Left ventricle myocardium inferior (tissue), 1 donor: ENCODE results near the gene SHISA7. TPM values are rescaled to one million over a fixed set of nuclear protein-coding genes. Genes with fewer than 3 reads are reported as not detected.

Experiments used
- DNase-seq: peaks from one replicate; pipeline ENCODE4 v3.0.0-alpha.2; 2020
- H3K27ac ChIP-seq: fragments of 200-600 bp; replicated peaks from 2 replicates; pipeline ENCODE4 v1.8.0; 2021
- H3K27me3 ChIP-seq: fragments of 200-600 bp; 2 replicates; pipeline ENCODE4 v1.8.0; 2021; ENCODE audit warnings: low read depth
- H3K36me3 ChIP-seq: fragments of 200-600 bp; 2 replicates; pipeline ENCODE4 v1.8.0; 2021
- H3K4me1 ChIP-seq: fragments of 200-600 bp; 2 replicates; pipeline ENCODE4 v1.8.0; 2021
- H3K4me3 ChIP-seq: fragments of 200-600 bp; 2 replicates; pipeline ENCODE4 v1.8.0; 2021; ENCODE audit warnings: mild to moderate bottlenecking, moderate library complexity
- H3K9me3 ChIP-seq: fragments of 200-600 bp; replicated peaks from 2 replicates; pipeline ENCODE4 v1.8.0; 2021
- intact Hi-C: fragments of 100-400 bp; cut with micrococcal nuclease; formaldehyde crosslinking; loops from one replicate; pipeline ENCODE4 v1.11.0; 2022
- total RNA-seq: library from RNA; stranded (reverse); fragmentation: NEBNext Ultra II Directional; extraction: Animal tissue kit (Norgen Biotek cat#: 25700); gene quantifications from one replicate; pipeline ENCODE4 v1.2.1, GENCODE V29; 2021
- TF ChIP-seq, protein P1 (sequence below): fragments of 200-600 bp; IDR thresholded peaks from 2 replicates; pipeline ENCODE4 v1.8.0; 2021; ENCODE audit warnings: antibody characterized with exemption, mild to moderate bottlenecking, borderline replicate concordance
- donor health status: DM: no; HTN: yes; CAD: no; lungs with severe emphysema.

The SHISA7 gene
- total RNA-seq, 1 donor from 2014 or later: not detected

DNA sequence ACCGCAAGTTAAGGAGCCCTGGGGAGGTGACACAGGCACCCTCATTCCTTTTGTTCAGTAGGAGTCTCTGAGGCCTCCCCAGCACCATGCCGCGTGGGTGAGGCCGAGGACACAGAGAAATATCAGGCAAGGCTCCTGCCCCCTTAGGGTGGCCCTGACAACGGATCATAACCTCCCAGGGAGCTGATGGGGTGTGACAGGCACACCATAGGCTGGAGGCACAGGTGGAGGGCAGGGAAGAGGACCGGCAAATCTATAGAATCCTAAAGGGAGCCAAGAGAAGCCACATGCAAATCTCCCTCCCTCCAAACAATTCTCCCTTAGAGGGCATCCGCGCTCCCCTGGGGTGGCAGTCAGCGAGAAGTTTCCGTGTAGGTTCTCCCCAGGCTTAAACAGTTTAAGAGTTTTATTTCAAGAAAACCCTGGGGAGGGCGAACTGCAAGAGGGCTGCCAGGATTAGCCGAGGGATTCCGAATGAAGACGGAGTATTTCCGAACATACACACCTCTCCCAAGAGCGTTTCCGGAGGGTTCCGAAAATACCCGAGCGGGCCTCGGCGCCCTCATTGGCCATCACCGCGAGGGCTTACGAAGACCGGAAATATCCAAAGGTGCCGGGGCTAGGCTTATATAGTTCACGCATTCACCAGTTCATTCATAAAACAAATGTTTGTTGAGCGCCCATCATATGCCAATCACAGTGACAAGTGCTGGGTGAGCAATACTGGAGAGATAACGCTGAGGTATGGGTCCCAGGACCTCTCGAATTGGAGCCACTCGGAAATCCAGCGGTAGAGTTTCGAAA, 58.0 kb downstream of the SHISA7 start:
- peak; percentile 97 for DNase-seq
- Histone ChIP-seq H3K36me3 (peaks cover 32% of the 10 kb centered on the region), H3K27ac (peak overlapping the region; percentile 95), H3K4me1 (peaks cover 59% of the 10 kb centered on the region), H3K9me3 (no peaks in the 10 kb centered on the region), H3K27me3 (no peaks in the 10 kb centered on the region), H3K4me3 (peak overlapping the region; percentile 85)
- TF ChIP-seq, protein P1, sequence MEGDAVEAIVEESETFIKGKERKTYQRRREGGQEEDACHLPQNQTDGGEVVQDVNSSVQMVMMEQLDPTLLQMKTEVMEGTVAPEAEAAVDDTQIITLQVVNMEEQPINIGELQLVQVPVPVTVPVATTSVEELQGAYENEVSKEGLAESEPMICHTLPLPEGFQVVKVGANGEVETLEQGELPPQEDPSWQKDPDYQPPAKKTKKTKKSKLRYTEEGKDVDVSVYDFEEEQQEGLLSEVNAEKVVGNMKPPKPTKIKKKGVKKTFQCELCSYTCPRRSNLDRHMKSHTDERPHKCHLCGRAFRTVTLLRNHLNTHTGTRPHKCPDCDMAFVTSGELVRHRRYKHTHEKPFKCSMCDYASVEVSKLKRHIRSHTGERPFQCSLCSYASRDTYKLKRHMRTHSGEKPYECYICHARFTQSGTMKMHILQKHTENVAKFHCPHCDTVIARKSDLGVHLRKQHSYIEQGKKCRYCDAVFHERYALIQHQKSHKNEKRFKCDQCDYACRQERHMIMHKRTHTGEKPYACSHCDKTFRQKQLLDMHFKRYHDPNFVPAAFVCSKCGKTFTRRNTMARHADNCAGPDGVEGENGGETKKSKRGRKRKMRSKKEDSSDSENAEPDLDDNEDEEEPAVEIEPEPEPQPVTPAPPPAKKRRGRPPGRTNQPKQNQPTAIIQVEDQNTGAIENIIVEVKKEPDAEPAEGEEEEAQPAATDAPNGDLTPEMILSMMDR: no peak
- intact Hi-C loops: no loop called here

DNA sequence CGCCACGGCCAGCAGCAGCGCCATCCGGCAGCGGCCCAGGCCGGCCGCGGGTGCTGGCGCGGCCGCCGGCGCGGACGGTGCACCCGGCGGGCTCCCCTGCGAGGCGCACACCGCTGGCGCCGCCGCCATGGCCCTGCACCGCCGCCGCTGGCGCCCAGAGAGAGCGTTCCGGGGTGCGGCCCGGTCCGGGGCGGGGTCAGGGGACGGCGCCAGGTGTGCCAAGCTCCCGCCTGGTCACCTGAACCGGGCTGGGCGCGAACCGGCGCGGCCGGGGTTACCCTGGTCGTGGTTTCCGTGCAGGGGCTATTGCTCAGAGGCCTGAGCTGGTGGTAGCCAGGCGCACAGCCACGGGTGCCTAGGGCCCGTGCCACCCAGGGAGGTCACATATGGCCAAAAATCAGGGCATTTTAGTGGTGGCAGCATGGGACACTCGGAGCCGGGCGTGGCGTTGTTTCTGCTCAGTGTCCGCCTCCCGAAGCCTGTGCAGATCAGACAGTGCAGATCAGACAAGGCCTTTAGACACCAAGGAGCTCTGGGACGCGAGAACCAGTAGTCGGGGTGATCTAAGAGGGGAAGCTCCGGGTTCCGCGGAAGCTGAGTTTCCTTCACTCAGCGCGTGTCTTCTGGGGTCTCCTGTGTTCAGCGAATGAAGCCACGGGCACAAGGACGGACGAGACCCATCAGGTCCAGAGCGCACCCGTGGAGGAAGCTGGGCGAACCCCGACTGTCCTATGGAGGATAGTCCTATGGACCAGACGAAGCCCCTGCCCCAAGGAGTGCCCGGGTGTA, 58.8 kb downstream of the SHISA7 start, which contains the start of gene TMEM238:
TMEM238 (minus strand) TSS at position 162 of the 789 bp plus-strand sequence; CDS start at position 129, 33 bp downstream.
- intact Hi-C loops: no loop called here
- H3K4me3 ChIP-seq: peak within 1 kb of the TSS; percentile 85
- H3K36me3 ChIP-seq: peaks cover 24% of the 10 kb centered on the region
- H3K9me3 ChIP-seq: no peaks in the 10 kb centered on the region
- TF ChIP-seq, protein P1: no peak
- H3K27me3 ChIP-seq: no peaks in the 10 kb centered on the region
- peak; percentile 29 for DNase-seq
- H3K4me1 ChIP-seq: peaks cover 53% of the 10 kb centered on the region
- peak within 1 kb of the TSS; percentile 95 for H3K27ac ChIP-seq

DNA sequence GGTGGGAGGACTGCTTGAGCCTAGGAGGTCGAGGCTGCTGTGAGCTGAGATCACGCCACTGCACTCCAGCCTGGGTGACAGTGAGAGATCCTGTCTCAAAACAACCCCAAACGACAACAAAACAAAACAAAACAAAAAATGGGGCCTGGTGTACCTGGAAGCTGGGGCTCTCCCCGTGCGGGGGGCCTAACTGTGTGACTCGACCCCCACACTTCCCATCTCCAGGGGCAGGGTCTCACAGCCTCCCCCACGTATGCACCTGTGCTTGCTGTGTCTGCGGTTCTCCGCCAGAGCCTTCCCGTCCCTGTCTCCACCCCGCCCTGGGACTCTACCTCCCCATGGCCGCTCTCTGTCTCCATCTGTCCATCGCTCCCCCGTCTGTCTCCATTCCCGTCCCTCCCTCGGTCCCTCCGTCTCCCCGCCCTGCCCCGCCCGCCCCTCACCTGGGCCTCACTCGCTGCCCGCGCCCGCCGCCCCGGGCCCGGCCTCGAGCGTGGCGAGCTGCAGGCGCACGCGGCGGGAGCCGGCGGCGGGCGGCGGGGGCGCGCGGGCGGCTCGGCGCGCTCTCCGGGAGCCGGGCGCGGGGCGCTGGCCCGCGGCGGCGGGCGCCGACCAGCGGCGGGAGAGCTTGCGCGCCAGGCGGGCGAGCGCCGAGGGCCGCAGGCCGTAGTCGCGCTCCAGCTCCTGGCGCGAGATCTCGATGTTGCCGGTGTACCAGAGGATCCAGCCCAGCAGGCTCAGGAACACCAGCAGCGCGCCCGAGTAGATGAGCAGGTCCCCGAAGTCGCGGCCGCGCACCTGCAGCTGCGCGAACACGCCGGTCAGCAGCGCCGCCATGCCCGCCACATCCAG, 59.6 kb downstream of the SHISA7 start:
- peaks cover 16% of the 10 kb centered on the region for H3K36me3 ChIP-seq
- no peaks in the 10 kb centered on the region for H3K9me3 ChIP-seq
- intact Hi-C loops: no loop called here
- peaks cover 45% of the 10 kb centered on the region for H3K4me1 ChIP-seq
- peak overlapping the region; percentile 85 for H3K4me3 ChIP-seq
- H3K27ac ChIP-seq: peak overlapping the region; percentile 95
- peak; percentile 46 for DNase-seq
- TF ChIP-seq, protein P1: peak; percentile 45
- no peaks in the 10 kb centered on the region for H3K27me3 ChIP-seq

DNA sequence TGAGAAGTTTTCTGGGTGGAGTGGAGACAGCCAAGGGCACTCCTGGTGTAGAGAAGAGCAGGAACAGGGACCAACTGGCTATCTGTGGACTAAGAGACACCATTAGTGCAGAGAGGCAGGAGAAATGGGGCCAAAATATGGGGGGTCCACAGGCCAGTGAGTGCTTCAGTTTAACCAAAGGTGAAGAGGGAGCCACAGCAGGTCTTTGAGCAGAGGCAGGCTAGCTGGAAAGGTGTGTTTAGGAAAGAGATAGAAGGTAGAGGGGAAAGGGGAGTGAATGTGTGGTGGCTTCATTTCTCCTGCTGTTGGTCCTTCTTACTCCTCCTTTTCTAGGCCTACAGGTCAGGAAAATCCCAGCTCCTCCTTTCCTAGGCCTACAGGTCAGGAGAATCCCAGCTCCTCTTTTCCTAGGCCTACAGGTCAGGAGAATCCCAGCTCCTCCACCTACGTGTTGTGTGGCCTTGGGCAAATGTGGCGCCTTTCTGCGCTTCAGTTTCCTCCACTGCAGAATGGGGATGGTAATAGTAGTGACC, 60.5 kb downstream of the SHISA7 start:
- Histone ChIP-seq H3K36me3 (peaks cover 7% of the 10 kb centered on the region), H3K4me3 (peak overlapping the region; percentile 85), H3K9me3 (no peaks in the 10 kb centered on the region), H3K27me3 (peaks cover 4% of the 10 kb centered on the region), H3K4me1 (peaks cover 40% of the 10 kb centered on the region), H3K27ac (no peak overlapping the region)
- DNase-seq: no peak
- TF ChIP-seq, protein P1: no peak
- intact Hi-C loops: no loop called here

DNA sequence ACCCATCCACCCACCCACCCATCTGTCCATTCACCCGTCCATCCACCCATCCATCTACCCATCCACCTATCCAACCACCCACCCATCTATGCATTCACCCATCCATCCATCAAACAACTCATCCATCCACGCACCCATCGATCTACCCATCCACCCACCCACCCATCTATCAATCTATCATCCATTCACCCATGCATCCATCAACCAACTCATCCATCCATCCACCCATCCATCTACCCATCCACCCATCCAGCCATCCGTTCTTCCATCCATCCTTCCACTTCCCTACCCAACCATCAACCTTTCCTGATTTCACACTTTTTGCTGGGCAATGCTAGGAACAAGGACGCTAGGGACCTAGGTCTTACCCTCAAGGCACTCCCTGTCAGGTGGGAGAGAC, 61.1 kb downstream of the SHISA7 start:
- TF ChIP-seq, protein P1: no peak
- no peak for DNase-seq
- Histone ChIP-seq H3K27ac (no peak overlapping the region), H3K4me1 (peaks cover 37% of the 10 kb centered on the region), H3K4me3 (no peak overlapping the region), H3K36me3 (peaks cover 1% of the 10 kb centered on the region), H3K9me3 (no peaks in the 10 kb centered on the region), H3K27me3 (peaks cover 9% of the 10 kb centered on the region)
- intact Hi-C loops: no loop called here
